ENCODE measurements around the gene LAMP5.

Gene LAMP5

GRCh38 chr20:9578594-9578993 lies 64.2 kb downstream of the LAMP5 start:
- in situ Hi-C loops (cut with MboI; ENCODE audit: low sequenced_read_pairs): no loop called here

All from HL-60/S4 (cell line).